ENCODE measurements around the gene SMARCD1. TPM values are rescaled to one million over a fixed set of nuclear protein-coding genes. Genes with fewer than 3 reads are reported as not detected.
A peak's percentile ranks its signal among the peaks of the same experiment; 100 is the strongest.

Gene SMARCD1
- total RNA-seq, 2 donors from 2014 or later: 34.2 to 52.7 TPM

DNA sequence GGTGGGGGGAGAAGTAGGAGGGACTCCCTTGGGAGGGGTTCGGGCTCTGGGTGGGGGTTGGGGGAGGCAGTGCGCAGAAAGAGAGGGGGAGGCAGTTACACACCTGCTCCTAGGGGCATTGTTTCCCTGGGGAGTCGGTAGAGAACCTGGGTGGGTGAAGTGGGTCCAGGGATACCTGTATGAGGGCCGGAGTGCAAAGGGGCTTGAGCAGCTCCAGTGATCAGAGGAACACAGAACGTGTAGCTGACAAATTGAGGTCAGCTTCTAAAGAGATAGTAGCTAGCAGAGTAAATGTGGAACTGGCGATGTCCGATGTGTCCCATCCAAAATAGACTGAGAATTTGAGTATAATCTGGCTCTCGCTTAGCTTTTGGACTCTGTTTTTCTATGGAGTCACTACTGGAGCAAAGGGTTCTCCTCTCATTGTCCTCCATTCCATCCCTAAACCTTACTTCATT is 502 bp downstream of the SMARCD1 start:
- TF ChIP-seq, protein P1, sequence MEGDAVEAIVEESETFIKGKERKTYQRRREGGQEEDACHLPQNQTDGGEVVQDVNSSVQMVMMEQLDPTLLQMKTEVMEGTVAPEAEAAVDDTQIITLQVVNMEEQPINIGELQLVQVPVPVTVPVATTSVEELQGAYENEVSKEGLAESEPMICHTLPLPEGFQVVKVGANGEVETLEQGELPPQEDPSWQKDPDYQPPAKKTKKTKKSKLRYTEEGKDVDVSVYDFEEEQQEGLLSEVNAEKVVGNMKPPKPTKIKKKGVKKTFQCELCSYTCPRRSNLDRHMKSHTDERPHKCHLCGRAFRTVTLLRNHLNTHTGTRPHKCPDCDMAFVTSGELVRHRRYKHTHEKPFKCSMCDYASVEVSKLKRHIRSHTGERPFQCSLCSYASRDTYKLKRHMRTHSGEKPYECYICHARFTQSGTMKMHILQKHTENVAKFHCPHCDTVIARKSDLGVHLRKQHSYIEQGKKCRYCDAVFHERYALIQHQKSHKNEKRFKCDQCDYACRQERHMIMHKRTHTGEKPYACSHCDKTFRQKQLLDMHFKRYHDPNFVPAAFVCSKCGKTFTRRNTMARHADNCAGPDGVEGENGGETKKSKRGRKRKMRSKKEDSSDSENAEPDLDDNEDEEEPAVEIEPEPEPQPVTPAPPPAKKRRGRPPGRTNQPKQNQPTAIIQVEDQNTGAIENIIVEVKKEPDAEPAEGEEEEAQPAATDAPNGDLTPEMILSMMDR (IDR thresholded peaks at IDR 0.05): no peak
- intact Hi-C loops (cut with DNase I): no loop called here
- H3K4me1 ChIP-seq: peaks cover 23% of the 10 kb centered on the region
- H3K27me3 ChIP-seq: no peaks in the 10 kb centered on the region
- peaks cover 3 to 12% of the 10 kb centered on the region in 2 donors for H3K36me3 ChIP-seq (replicated peaks in 1 of 2; ENCODE audit: insufficient read depth in 1 of 2, low read depth in 2 of 2)
- WGBS, 2 donors: 5 to 11% methylated on average over 6 of the region's 8 CpGs
- DNase-seq (no peak), ATAC-seq (no peak)
- peak overlapping the region; percentile 86 to 96 (median 88) for H3K27ac ChIP-seq
- H3K4me3 ChIP-seq: peak overlapping the region; percentile 87 to 93
- H3K9me3 ChIP-seq: no peaks in the 10 kb centered on the region

DNA sequence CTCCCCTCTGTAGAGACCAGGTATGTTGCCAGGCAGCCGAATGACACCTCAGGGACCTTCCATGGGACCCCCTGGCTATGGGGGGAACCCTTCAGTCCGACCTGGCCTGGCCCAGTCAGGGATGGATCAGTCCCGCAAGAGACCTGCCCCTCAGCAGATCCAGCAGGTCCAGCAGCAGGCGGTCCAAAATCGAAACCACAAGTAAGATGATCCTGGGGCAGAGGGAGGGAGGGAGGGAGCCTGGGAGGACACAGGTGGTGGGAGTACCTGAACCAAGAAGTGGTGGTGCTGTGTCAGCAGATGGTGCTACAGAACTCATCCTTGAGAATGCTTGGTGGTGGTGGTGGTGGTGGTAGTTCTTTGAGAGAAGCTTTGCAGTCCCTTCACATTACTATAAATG is 1.0 kb downstream of the SMARCD1 start:
- H3K27me3 ChIP-seq: no peaks in the 10 kb centered on the region
- intact Hi-C loops (cut with DNase I): no loop called here

DNA sequence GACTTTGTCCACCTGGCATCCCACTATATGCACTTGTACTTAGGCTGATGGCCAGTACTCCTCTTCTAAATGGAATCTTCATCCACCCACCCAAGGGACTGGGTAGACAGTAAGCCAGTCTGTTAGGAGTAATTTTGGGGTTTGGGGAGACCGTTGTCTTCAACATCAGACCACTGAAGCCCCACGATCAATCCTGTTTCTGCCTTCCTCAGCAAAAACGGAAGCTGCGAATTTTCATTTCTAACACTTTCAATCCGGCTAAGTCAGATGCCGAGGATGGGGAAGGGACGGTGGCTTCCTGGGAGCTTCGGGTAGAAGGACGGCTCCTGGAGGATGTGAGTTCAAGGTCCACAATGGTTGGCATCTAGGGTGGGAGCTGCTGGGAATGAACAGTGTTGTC is 2.0 kb downstream of the SMARCD1 start:
- intact Hi-C loops (cut with DNase I): no loop called here

More for the DNA sequence above, 1.0 kb downstream of the SMARCD1 start:
- DNase-seq: no peak
- WGBS, 2 donors: 52 to 57% methylated on average over 5 of the region's 5 CpGs
- peak overlapping the region in 3 of 4 donors; percentile 86 to 96 (median 88) for H3K27ac ChIP-seq
- TF ChIP-seq, protein P1 (IDR thresholded peaks at IDR 0.05): no peak
- no peak for TF ChIP-seq POLR2A (IDR thresholded peaks at IDR 0.05)
- no peak for ATAC-seq
- peaks cover 23% of the 10 kb centered on the region for H3K4me1 ChIP-seq
- no peaks in the 10 kb centered on the region for H3K9me3 ChIP-seq
- peaks cover 3 to 15% of the 10 kb centered on the region in 2 donors for H3K36me3 ChIP-seq (replicated peaks in 1 of 2; ENCODE audit: insufficient read depth in 1 of 2, low read depth in 2 of 2)
- H3K4me3 ChIP-seq: no peak overlapping the region

DNA sequence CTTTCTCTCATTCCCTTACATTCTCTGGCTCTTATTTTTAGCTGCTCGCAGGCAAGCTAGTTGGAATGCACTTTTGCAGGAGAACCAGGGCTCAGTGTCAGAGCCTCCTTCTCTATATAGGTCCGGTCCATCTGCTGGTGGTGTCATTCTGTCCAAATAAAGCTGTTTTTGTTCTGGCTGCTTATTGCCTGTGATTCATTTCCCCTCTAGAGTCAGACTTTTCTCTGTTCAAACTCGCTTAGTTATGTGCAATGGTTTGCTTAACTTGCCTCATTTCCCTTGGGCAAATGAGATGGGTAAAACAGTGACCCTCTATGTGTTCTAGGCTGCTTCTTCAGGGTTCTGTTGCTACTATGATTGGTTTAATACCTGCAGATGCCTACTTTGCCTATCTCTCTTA is 2.9 kb downstream of the SMARCD1 start:
- WGBS, 2 donors: 61 to 82% methylated on average over 3 of the region's 3 CpGs
- Histone ChIP-seq H3K36me3 (replicated peaks in 1 of 2; ENCODE audit: insufficient read depth in 1 of 2, low read depth in 2 of 2) (peaks cover 3 to 25% of the 10 kb centered on the region in 2 donors), H3K4me3 (no peak overlapping the region), H3K27ac (no peak overlapping the region), H3K27me3 (no peaks in the 10 kb centered on the region), H3K4me1 (peaks cover 23% of the 10 kb centered on the region), H3K9me3 (no peaks in the 10 kb centered on the region)
- TF ChIP-seq POLR2A (IDR thresholded peaks at IDR 0.05): no peak
- TF ChIP-seq, protein P1 (IDR thresholded peaks at IDR 0.05): no peak
- intact Hi-C loops (cut with DNase I): no loop called here
- ATAC-seq (no peak), DNase-seq (no peak)

More for the DNA sequence above, 2.0 kb downstream of the SMARCD1 start:
- DNase-seq (no peak), ATAC-seq (no peak)
- H3K27me3 ChIP-seq: no peaks in the 10 kb centered on the region
- no peak overlapping the region for H3K4me3 ChIP-seq
- TF ChIP-seq POLR2A (IDR thresholded peaks at IDR 0.05): no peak
- TF ChIP-seq, protein P1 (IDR thresholded peaks at IDR 0.05): no peak
- 79 to 81% methylated on average over 9 of the region's 9 CpGs for WGBS, 2 donors
- peaks cover 3 to 21% of the 10 kb centered on the region in 2 donors for H3K36me3 ChIP-seq (replicated peaks in 1 of 2; ENCODE audit: insufficient read depth in 1 of 2, low read depth in 2 of 2)
- no peak overlapping the region for H3K27ac ChIP-seq
- peaks cover 23% of the 10 kb centered on the region for H3K4me1 ChIP-seq
- no peaks in the 10 kb centered on the region for H3K9me3 ChIP-seq
